Loucy (cell line): Measurements from ENCODE around the gene PCBD2.
"Not testable (repeated sequence)": the region's sequence is repeated elsewhere in the genome, so short reads cannot be mapped to it uniquely, and the experiment has no call there.

Source experiments
- H2AFZ ChIP-seq: fragments of 200-600 bp; sonication (generic); 2 replicates; pipeline ENCODE4 v1.6.0; 2016; ENCODE audit warnings: antibody characterized with exemption, mild to moderate bottlenecking, low read length, moderate library complexity
- H3F3A ChIP-seq: fragments of 200-600 bp; 2 replicates; pipeline ENCODE4 v1.6.0; 2016; ENCODE audit warnings: antibody characterized with exemption, low read depth, mild to moderate bottlenecking
- H3K27me3 ChIP-seq: fragments of 200-600 bp; sonication (generic); 2 replicates; pipeline ENCODE4 v1.6.1; 2014; ENCODE audit warnings: low read length, mild to moderate bottlenecking; ENCODE audit not compliant: insufficient read depth, poor library complexity, severe bottlenecking
- H3K36me3 ChIP-seq: fragments of 200-600 bp; sonication (generic); 2 replicates; pipeline ENCODE4 v1.6.1; 2016; ENCODE audit warnings: low read length; ENCODE audit not compliant: insufficient read depth
- H3K4me1 ChIP-seq: fragments of 200-600 bp; sonication (generic); 2 replicates; pipeline ENCODE4 v1.5.1; 2014; ENCODE audit warnings: low read length, mild to moderate bottlenecking; ENCODE audit not compliant: insufficient read depth, poor library complexity, severe bottlenecking
- H3K4me2 ChIP-seq: fragments of 200-600 bp; sonication (generic); 2 replicates; pipeline ENCODE4 v1.6.0; 2014; ENCODE audit warnings: antibody characterized with exemption, low read length, low read depth, mild to moderate bottlenecking; ENCODE audit not compliant: poor library complexity, severe bottlenecking
- H3K4me3 ChIP-seq: fragments of 200-600 bp; sonication (generic); 2 replicates; pipeline ENCODE4 v1.5.1; 2014; ENCODE audit warnings: low read length, mild to moderate bottlenecking, mixed read lengths; ENCODE audit not compliant: poor library complexity, severe bottlenecking
- H3K79me2 ChIP-seq: fragments of 200-600 bp; sonication (generic); 2 replicates; pipeline ENCODE4 v1.6.1; 2014; ENCODE audit warnings: low read length; ENCODE audit not compliant: insufficient read depth
- H3K9ac ChIP-seq: fragments of 200-600 bp; sonication (generic); 2 replicates; pipeline ENCODE4 v1.6.0; 2014; ENCODE audit warnings: mild to moderate bottlenecking, low read depth, low read length, moderate library complexity; ENCODE audit not compliant: poor library complexity, severe bottlenecking
- H3K9me2 ChIP-seq: fragments of 200-600 bp; sonication (generic); replicated peaks from 2 replicates; pipeline ENCODE4 v1.6.1; 2016; ENCODE audit warnings: low read depth, low read length, mixed read lengths
- H3K9me3 ChIP-seq: fragments of 200-600 bp; sonication (generic); 2 replicates; pipeline ENCODE4 v1.6.1; 2014; ENCODE audit warnings: mild to moderate bottlenecking, antibody characterized with exemption, low read length, low read depth; ENCODE audit not compliant: insufficient read depth
- H4K20me1 ChIP-seq: fragments of 200-600 bp; sonication (generic); 2 replicates; pipeline ENCODE4 v1.6.0; 2014; ENCODE audit warnings: antibody characterized with exemption, low read length, mild to moderate bottlenecking; ENCODE audit not compliant: insufficient read depth, poor library complexity, severe bottlenecking
- EZH2phosphoT487 ChIP-seq: fragments of 200-600 bp; IDR thresholded peaks from 2 replicates; pipeline ENCODE4 v1.6.1; 2018; ENCODE audit warnings: antibody characterized with exemption, mild to moderate bottlenecking, moderate library complexity, borderline replicate concordance
- TF ChIP-seq, protein P1 (sequence below): fragments of 200-600 bp; sonication (generic); conservative IDR thresholded peaks from 2 replicates; pipeline ENCODE4 v1.5.1; 2014; ENCODE audit warnings: mild to moderate bottlenecking, antibody characterized with exemption, low read length

Gene PCBD2

DNA sequence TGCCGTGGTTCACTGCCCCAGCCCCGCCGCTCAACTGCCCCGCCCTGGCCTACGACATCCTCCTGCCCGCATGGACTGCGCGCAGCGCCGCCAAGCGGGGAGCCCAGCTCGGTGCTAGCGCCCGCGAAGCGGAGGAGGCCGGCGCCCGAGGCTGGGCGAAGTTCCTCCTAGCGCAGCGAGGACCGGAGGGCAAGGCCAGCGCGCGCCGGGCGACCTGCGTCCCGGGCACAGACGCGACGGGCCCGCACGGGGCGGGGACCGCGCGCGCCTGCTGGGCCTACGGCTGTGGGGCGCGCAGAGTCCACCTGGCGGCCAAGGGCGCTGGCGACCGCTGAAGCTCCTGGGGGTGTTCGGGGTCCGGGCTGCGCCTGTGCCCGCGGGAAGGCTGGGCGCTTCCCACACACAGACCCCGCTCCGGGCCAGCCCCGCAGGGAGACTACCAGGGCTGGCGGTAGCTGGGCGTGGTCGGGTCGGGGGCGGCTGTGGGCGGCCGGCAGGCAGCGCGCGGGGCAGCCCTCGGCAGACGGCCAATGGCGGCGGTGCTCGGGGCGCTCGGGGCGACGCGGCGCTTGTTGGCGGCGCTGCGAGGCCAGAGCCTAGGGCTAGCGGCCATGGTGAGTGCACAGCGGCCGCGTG is at the start of gene PCBD2:
Gene PCBD2 (plus strand): TSS at position 522 of the 636 bp plus-strand sequence. CDS start 9 bp downstream, at position 531.
- H3K36me3 ChIP-seq = no peaks in the 10 kb centered on the region; the same call in 1 of the 2 replicates
- H3K9me3 ChIP-seq = no peaks in the 10 kb centered on the region
- peaks cover 3% of the 10 kb centered on the region; the same call in 1 of the 2 replicates for H3F3A ChIP-seq
- peaks cover 12% of the 10 kb centered on the region; the same call in 1 of the 2 replicates for H3K79me2 ChIP-seq
- no peaks in the 10 kb centered on the region for H4K20me1 ChIP-seq
- peak within 1 kb of the TSS; percentile 97 for H2AFZ ChIP-seq
- H3K27me3 ChIP-seq = no peaks in the 10 kb centered on the region
- peaks cover 4% of the 10 kb centered on the region for H3K4me1 ChIP-seq
- H3K4me2 ChIP-seq = peak within 1 kb of the TSS; percentile 71
- H3K9ac ChIP-seq = peak within 1 kb of the TSS; percentile 91
- peak within 1 kb of the TSS; percentile 96 for H3K4me3 ChIP-seq
- no peaks in the 10 kb centered on the region for H3K9me2 ChIP-seq
- TF ChIP-seq EZH2phosphoT487 = no peak
- TF ChIP-seq, protein P1, sequence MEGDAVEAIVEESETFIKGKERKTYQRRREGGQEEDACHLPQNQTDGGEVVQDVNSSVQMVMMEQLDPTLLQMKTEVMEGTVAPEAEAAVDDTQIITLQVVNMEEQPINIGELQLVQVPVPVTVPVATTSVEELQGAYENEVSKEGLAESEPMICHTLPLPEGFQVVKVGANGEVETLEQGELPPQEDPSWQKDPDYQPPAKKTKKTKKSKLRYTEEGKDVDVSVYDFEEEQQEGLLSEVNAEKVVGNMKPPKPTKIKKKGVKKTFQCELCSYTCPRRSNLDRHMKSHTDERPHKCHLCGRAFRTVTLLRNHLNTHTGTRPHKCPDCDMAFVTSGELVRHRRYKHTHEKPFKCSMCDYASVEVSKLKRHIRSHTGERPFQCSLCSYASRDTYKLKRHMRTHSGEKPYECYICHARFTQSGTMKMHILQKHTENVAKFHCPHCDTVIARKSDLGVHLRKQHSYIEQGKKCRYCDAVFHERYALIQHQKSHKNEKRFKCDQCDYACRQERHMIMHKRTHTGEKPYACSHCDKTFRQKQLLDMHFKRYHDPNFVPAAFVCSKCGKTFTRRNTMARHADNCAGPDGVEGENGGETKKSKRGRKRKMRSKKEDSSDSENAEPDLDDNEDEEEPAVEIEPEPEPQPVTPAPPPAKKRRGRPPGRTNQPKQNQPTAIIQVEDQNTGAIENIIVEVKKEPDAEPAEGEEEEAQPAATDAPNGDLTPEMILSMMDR = peak; percentile 59

DNA sequence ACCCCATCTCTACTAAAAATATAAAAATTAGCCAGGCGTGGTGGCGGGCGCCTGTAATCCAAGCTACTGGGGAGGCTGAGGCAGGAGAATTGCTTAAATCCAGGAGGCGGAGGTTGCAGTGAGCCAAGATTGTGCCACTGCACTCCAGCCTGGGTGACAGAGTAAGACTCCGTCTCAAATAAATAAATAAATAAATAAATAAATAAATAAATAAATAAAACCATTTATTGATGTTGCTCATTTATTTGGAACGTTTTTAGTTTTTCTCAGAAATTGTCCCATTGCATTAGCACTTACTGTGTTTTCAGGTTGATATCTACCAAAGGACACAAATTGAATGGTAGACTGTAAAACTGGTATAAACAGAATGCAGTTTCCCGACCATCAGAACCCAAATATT is 48.5 kb upstream of the PCBD2 start:
- H3K36me3 ChIP-seq = peaks cover 18% of the 10 kb centered on the region; the same call in 1 of the 2 replicates
- H3F3A ChIP-seq, H3K4me2 ChIP-seq, H2AFZ ChIP-seq, H4K20me1 ChIP-seq, H3K4me3 ChIP-seq, H3K9me2 ChIP-seq, H3K9me3 ChIP-seq, H3K27me3 ChIP-seq, H3K4me1 ChIP-seq, H3K9ac ChIP-seq: not testable (repeated sequence)
- peaks cover 21% of the 10 kb centered on the region; the same call in 1 of the 2 replicates for H3K79me2 ChIP-seq

DNA sequence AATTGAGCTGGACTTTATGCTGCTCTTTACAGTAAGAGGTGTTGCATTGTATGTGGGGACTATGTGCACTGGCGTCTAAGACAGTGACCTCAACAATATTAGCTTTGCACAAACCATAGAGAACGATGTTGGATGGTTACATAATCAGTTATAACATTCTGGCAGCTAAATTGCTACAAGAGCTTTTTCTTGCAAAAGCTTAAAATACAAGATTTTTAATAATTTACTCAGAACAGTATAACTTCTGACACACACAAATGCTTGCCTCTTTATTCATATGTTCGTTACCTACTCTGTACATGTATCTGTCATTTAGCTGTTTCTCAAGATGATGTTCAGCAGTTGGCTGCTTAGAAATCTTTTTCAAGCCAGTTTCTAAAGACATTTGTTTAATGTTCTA is 47.5 kb upstream of the PCBD2 start:
- TF ChIP-seq, protein P1 = no peak
- no peak for TF ChIP-seq EZH2phosphoT487
- Histone ChIP-seq H3F3A (no peaks in the 10 kb centered on the region), H3K27me3 (no peaks in the 10 kb centered on the region)

DNA sequence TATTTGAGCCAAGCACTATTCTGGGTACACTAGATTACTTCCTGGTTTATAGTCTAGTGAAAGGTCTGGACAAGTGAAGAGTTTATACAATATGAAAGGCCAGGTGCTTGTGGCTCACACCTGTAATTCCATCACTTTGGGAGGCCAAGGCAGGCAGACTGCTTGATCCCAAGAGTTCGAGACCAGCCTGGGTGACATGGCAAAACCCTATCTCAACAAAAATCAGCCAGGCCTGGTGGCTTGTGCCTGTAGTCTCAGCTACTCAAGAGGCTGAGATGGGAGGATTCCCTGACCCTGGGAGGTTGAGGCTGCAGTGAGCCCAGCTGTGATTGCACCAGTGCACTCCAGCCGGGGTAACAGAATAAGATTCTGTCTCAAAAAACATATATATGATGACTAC is 40.2 kb upstream of the PCBD2 start:
- Histone ChIP-seq H3K9me2 (no peaks in the 10 kb centered on the region), H3K9ac (no peak overlapping the region), H3F3A (no peaks in the 10 kb centered on the region), H3K4me3 (no peak overlapping the region), H3K27me3 (no peaks in the 10 kb centered on the region), H3K36me3 (no peaks in the 10 kb centered on the region), H2AFZ (no peak overlapping the region), H4K20me1 (no peaks in the 10 kb centered on the region), H3K4me2 (no peak overlapping the region), H3K9me3 (no peaks in the 10 kb centered on the region), H3K79me2 (no peaks in the 10 kb centered on the region), H3K4me1 (no peaks in the 10 kb centered on the region)
- TF ChIP-seq EZH2phosphoT487 = no peak
- TF ChIP-seq, protein P1 = no peak

More for the DNA sequence above, 47.5 kb upstream of the PCBD2 start:
- H3K9me3 ChIP-seq = no peaks in the 10 kb centered on the region
- no peaks in the 10 kb centered on the region for H3K9me2 ChIP-seq
- no peak overlapping the region for H2AFZ ChIP-seq
- peaks cover 3% of the 10 kb centered on the region for H4K20me1 ChIP-seq
- no peak overlapping the region for H3K9ac ChIP-seq
- H3K36me3 ChIP-seq = peaks cover 18% of the 10 kb centered on the region; the same call in 1 of the 2 replicates
- no peaks in the 10 kb centered on the region for H3K4me1 ChIP-seq
- no peak overlapping the region for H3K4me3 ChIP-seq
- no peak overlapping the region for H3K4me2 ChIP-seq
- H3K79me2 ChIP-seq = peaks cover 13% of the 10 kb centered on the region; the same call in 1 of the 2 replicates
